GM21526 (cell line): ENCODE data around the gene DCAF15.
"Not testable (repeated sequence)": the region's sequence is repeated elsewhere in the genome, so short reads cannot be mapped to it uniquely, and the experiment has no call there.

ENCODE experiments used
- ATAC-seq: cut with Tn5 transposase; IDR thresholded peaks from one replicate; pipeline ENCODE4 v1.9.1; 2021; ENCODE audit warnings: moderate library complexity; ENCODE audit not compliant: unreplicated experiment, low FRiP score

The DCAF15 gene

GRCh38 chr19:13952154-13952930 is at the start of gene DCAF15:
TSS of gene DCAF15 (plus strand) at chr19:13952509. CDS start at chr19:13952513, 4 bp downstream.
- peak; percentile 89 for ATAC-seq

DNA sequence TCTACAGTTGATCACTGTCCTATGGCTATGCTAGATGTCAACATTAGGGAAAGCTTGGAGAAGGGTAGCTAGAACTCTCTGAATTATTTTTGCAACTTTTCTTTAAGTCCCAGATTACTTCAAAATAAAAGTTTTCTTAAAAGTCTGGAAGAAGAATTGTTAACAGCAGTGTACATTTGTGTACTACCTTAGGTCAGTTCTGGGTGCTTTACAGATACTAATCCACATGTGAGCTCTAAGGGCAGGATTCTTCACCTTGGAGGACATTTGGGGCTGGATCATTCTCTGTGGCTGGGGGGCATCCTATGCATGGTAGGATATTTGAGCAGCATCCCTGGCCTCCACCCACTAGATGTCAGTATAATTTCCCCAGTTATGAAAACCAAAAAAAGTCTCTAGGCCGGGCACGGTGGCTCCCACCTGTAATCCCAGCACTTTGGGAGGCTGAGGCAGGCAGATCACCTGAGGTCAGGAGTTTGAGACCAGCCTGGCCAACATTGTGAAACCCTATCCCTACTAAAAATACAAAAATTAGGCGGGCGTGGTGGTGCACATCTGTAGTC is 49.2 kb upstream of the DCAF15 start:
- ATAC-seq = no peak

- peak; percentile 81 for ATAC-seq
These were observed 46.4 kb upstream of the DCAF15 start, which contains the start of the genes BRME1 and CC2D1A for GRCh38 chr19:13905634-13906520. TSS of gene BRME1 (minus strand) at chr19:13906117. CDS start at chr19:13904892, 1,225 bp downstream. TSS of gene CC2D1A (plus strand) at chr19:13906201. CDS start at chr19:13906442, 241 bp downstream.

DNA sequence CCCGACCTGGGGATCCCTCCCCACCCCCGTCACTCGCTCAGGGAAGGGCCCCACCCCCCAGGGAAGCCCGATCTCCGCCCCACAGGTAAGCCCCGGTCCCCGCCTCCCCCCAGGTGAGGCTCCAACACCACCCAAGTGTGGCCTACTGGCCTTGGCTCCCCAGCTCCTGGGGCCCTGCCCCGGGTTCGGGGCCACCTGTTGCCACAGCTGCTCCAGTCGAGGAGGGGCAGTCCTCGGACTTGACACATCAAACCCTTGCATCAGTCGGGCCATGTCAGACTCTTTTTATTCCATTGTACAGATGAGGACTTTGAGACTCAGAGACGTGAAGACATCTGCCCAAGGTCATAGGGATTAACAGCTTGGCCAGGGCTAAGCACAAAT is 45.8 kb upstream of the DCAF15 start:
- peak; percentile 9 for ATAC-seq

DNA sequence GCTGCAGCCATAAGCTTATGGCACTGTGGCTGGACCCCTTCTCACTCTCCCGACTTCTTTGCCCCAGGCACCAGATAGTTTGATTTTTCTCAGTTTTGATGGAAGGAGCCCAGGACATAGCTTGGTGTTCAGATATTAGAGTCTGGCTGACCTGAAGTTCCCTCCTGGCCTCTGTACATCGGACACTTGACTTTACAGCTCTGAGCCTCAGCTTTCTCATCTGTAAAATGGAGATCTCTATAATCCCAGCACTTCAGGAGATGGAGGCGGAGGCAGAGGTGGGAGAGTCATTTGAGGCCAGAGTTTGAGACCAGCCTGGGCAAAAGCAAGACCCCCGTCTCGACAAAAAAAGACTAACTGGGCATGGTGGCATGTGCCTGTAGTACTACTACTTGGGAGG is 45.4 kb upstream of the DCAF15 start:
- no peak for ATAC-seq

- no peak for ATAC-seq
These were observed 43.6 kb upstream of the DCAF15 start for GRCh38 chr19:13908674-13909073.

GRCh38 chr19:13909430-13909829 is 42.9 kb upstream of the DCAF15 start:
- no peak for ATAC-seq

DNA sequence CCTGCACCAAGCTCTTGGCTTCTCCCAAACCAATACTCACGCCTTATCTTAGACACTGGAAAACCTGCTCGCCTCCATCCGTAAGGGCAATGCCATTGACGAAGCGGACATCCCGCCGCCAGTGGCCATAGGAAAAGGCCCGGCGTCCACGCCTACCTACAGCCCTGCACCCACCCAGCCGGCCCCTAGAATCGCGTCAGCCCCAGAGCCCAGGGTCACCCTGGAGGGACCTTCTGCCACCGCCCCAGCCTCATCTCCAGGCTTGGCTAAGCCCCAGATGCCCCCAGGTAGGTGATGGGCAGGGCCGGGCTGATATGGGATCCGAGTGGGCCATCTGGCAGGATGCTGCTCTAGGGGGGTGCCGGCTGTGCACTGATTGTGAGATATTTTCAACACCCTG is 39.0 kb upstream of the DCAF15 start:
- no peak for ATAC-seq

DNA sequence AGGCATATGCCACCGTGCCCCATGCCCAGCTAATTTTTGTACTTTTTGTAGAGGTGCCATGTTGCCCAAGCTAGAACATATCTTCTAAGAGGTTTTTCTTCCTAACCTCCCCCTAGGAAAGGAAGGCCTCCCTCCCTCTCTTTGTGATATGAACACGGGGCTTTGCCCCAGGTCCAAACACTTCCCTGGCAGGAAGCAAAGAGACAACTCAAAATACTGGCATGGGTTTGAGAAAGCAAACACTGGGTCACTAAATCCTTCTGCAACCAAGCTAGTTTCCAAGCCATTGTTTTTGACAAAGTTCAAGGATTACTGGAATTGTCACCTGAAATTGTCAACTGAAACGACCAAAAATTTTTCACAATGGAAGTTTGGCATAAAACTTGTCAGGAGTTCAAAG is 37.5 kb upstream of the DCAF15 start:
- ATAC-seq = no peak

GRCh38 chr19:13917888-13918406 is 34.4 kb upstream of the DCAF15 start:
- no peak for ATAC-seq

DNA sequence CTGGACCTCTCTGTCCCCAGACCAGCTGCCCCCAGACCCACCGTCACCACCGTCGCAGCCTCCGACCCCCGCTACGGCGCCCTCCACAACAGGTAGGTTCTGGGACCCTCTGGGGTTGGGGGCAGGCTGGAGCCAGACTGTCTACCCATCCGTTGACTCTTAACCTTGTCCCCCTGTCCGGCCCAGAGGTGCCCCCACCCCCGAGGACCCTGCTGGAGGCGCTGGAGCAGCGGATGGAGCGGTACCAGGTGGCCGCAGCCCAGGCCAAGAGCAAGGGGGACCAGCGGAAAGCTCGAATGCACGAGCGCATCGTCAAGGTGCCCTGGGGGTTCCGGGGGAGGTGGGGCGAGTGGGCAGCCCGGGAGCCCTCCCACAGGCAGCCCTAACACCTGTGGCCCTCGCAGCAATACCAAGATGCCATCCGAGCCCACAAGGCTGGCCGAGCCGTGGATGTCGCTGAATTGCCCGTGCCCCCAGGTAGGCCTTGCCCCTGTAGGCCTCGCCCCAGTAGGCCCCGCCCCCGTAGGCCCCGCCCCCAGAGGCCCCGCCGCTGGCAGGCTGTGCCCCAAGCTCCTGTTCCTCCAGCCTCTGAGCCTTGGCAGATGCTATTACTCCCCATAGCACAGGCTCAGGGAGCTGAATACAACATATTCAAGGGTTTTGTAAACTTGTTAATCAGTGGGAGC is 33.4 kb upstream of the DCAF15 start:
- no peak for ATAC-seq

GRCh38 chr19:13920524-13920923 is 31.8 kb upstream of the DCAF15 start:
- ATAC-seq = no peak

GRCh38 chr19:13920940-13921747 is 31.2 kb upstream of the DCAF15 start:
- no peak for ATAC-seq

GRCh38 chr19:13922118-13922517 is 30.2 kb upstream of the DCAF15 start:
- ATAC-seq = not testable (repeated sequence)

- no peak for ATAC-seq
These were observed 28.9 kb upstream of the DCAF15 start for GRCh38 chr19:13923194-13923987.

GRCh38 chr19:13926010-13926409 is 26.3 kb upstream of the DCAF15 start:
- ATAC-seq = no peak

GRCh38 chr19:13926715-13927114 is 25.6 kb upstream of the DCAF15 start:
- ATAC-seq = no peak

DNA sequence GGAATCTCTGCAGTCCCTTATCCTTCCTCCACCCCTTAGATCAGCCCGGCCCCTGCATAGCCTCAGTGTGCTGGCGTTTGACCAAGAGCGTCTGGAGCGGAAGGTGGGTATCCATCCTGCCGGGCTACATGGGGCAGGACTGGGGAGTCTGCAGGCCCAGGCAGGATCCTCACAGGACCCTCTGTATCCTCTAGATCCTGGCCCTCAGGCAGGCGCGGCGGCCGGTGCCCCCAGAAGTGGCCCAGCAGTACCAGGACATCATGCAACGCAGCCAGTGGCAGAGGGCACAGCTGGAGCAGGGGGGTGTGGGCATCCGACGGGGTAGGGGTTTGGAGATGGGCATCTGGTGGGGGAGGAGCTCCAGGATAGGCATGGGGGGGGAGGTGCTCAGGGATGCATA is 23.0 kb upstream of the DCAF15 start:
- no peak for ATAC-seq

DNA sequence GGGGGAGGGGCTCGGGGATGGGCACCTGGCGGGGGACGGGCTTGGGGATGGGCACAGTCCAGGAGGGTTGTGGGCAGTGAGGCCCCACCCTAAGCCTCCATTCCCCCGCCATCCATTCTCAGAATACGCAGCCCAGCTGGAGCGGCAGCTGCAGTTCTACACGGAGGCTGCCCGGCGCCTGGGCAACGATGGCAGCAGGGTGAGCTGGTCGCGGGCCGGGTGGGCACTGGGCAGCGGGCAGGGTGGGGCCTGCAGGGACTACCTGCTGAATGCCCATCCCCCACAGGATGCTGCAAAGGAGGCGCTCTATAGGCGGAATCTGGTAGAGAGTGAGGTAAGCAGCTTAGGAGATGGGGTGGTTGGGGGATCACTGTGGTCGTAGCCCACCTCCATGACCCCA is 22.4 kb upstream of the DCAF15 start:
- no peak for ATAC-seq
